A549 (cell line): ENCODE data around the gene CORO2A. TPM values are rescaled to one million over a fixed set of nuclear protein-coding genes. Genes with fewer than 3 reads are reported as not detected.

Experiments used
- ATAC-seq, 2 experiments: fragments of 200-7000 bp in 1 of 2; fragments of >200 bp in 1 of 2; cut with Nextera tagmentation in 1 of 2; cut with Tn5 transposase in 1 of 2; 3 replicates each; pipeline versions ENCODE4 v1.8.0 to v1.9.1; 2018 to 2020; ENCODE audit warnings: mild to moderate bottlenecking in 1 of 2, moderate library complexity in 1 of 2
- CTCF ChIA-PET: fragments of 300-600 bp; sonication (Branson Sonifier 250); formaldehyde crosslinking; extraction: SDS; loops from one replicate; lab custom pipeline; 2021; ENCODE audit warnings: antibody characterized with exemption, inconsistent platforms; lab: Yijun Ruan, JAX
- POLR2A ChIA-PET: fragments of 350-600 bp; formaldehyde crosslinking; extraction: SDS; loops from one replicate; lab custom pipeline; 2021; ENCODE audit warnings: antibody characterized with exemption, inconsistent platforms; lab: Yijun Ruan, JAX
- DNase-seq, 2 experiments: peaks; one replicate each; pipeline versions ENCODE4 v3.0.0 to v3.0.0-alpha.2; 2011 to 2016; ENCODE audit warnings: low read depth in 1 of 2, low spot score in 1 of 2
- FAIRE-seq: peaks from 2 replicates; lab custom pipeline; 2011; peaks lifted over from hg19 to GRCh38; lab: Jason Lieb, UNC
- H3K27ac ChIP-seq, 2 experiments: fragments of >200 bp; sonication (Bioruptor Twin); formaldehyde crosslinking; 3 replicates each; pipeline ENCODE4 v1.5.1; 2016 to 2017
- H3K4me1 ChIP-seq: fragments of >200 bp; sonication (Bioruptor Twin); formaldehyde crosslinking; 3 replicates; pipeline ENCODE4 v1.6.1; 2016
- H3K4me2 ChIP-seq: fragments of >200 bp; sonication (Bioruptor Twin); formaldehyde crosslinking; 3 replicates; pipeline ENCODE4 v1.6.1; 2016
- H3K4me3 ChIP-seq: fragments of >200 bp; sonication (Bioruptor Twin); formaldehyde crosslinking; 3 replicates; pipeline ENCODE4 v1.5.1; 2016
- H3K9me3 ChIP-seq: fragments of >200 bp; sonication (Bioruptor Twin); formaldehyde crosslinking; 3 replicates; pipeline ENCODE4 v1.6.1; 2016
- CHD2 ChIP-seq: fragments of 150-350 bp; IDR thresholded peaks from 2 replicates; pipeline ENCODE4 v1.6.1; 2014; ENCODE audit warnings: low read length; ENCODE audit not compliant: partially characterized antibody
- CTCF ChIP-seq: fragments of >200 bp; sonication (Bioruptor Twin); formaldehyde crosslinking; IDR thresholded peaks from 3 replicates; pipeline ENCODE4 v1.5.1; 2016
- EHF ChIP-seq: fragments of 250-450 bp; sonication (Bioruptor Pico); IDR thresholded peaks from 2 replicates; pipeline ENCODE4 v1.5.0; 2020; ENCODE audit warnings: mild to moderate bottlenecking
- EHMT2 ChIP-seq: fragments of 200-600 bp; sonication (generic); IDR thresholded peaks from 2 replicates; pipeline ENCODE4 v1.6.1; 2016; ENCODE audit warnings: antibody characterized with exemption, low read depth, mild to moderate bottlenecking, moderate library complexity
- ELK1 ChIP-seq: fragments of 150-350 bp; IDR thresholded peaks from 2 replicates; pipeline ENCODE4 v1.6.1; 2014; ENCODE audit warnings: low read depth, mild to moderate bottlenecking, low read length
- HES2 ChIP-seq: fragments of >200 bp; sonication (Bioruptor Twin); formaldehyde crosslinking; IDR thresholded peaks from 2 replicates; pipeline ENCODE4 v1.6.1; 2016
- HEYL ChIP-seq: fragments of 250-450 bp; sonication (Bioruptor Pico); IDR thresholded peaks from 2 replicates; pipeline ENCODE4 v1.8.0; 2021; ENCODE audit warnings: mild to moderate bottlenecking, moderate library complexity
- HOXB5 ChIP-seq: fragments of 250-450 bp; sonication (Bioruptor Pico); IDR thresholded peaks from 2 replicates; pipeline ENCODE4 v1.5.0; 2020; ENCODE audit warnings: mild to moderate bottlenecking, moderate library complexity
- JUN ChIP-seq, 2 experiments: fragments of >200 bp; sonication (Bioruptor Twin); formaldehyde crosslinking; IDR thresholded peaks; 2 replicates in 1 of 2; 3 replicates in 1 of 2; pipeline ENCODE4 v1.6.1; 2016 to 2017
- KDM1A ChIP-seq: fragments of 200-600 bp; sonication (generic); IDR thresholded peaks from 2 replicates; pipeline ENCODE4 v1.6.1; 2016; ENCODE audit warnings: low read depth, mild to moderate bottlenecking
- KDM5A ChIP-seq: fragments of 200-600 bp; sonication (generic); IDR thresholded peaks from 2 replicates; pipeline ENCODE4 v1.6.1; 2016; ENCODE audit warnings: antibody characterized with exemption, mild to moderate bottlenecking
- MAFK ChIP-seq: fragments of 450-650 bp; IDR thresholded peaks from 2 replicates; pipeline ENCODE4 v1.6.1; 2014; ENCODE audit not compliant: partially characterized antibody
- MYC ChIP-seq: IDR thresholded peaks from 2 replicates; pipeline ENCODE4 v1.6.1; 2012; ENCODE audit warnings: mild to moderate bottlenecking, inconsistent platforms, low read length, improper control_type of control experiment, borderline replicate concordance
- NFE2L2 ChIP-seq: fragments of 150-350 bp; conservative IDR thresholded peaks from 2 replicates; pipeline ENCODE4 v1.6.1; 2014; ENCODE audit warnings: low read length
- PBX3 ChIP-seq: IDR thresholded peaks from 2 replicates; pipeline ENCODE4 v1.6.1; 2012
- RAD21 ChIP-seq, 2 experiments: fragments of >200 bp in 1 of 2; sonication (Bioruptor Twin) in 1 of 2; formaldehyde crosslinking in 1 of 2; IDR thresholded peaks in 1 of 2; conservative IDR thresholded peaks in 1 of 2; 2 replicates in 1 of 2; 3 replicates in 1 of 2; pipeline ENCODE4 v1.6.1; 2012 to 2018; ENCODE audit warnings: inconsistent platforms in 1 of 2
- RARB ChIP-seq: fragments of 250-450 bp; sonication (Bioruptor Pico); IDR thresholded peaks from 2 replicates; pipeline ENCODE4 v1.8.0; 2021; ENCODE audit warnings: mild to moderate bottlenecking, moderate library complexity
- RCOR1 ChIP-seq: fragments of 150-350 bp; IDR thresholded peaks from 2 replicates; pipeline ENCODE4 v1.6.1; 2014; ENCODE audit warnings: antibody characterized with exemption, low read length, low read depth
- SMC3 ChIP-seq: fragments of >200 bp; sonication (Bioruptor Twin); formaldehyde crosslinking; IDR thresholded peaks from 3 replicates; pipeline ENCODE4 v1.6.1; 2018; ENCODE audit warnings: inconsistent platforms
- TP53 ChIP-seq: fragments of 250-450 bp; sonication (Bioruptor Pico); IDR thresholded peaks from 2 replicates; pipeline ENCODE4 v1.5.0; 2021; ENCODE audit warnings: mild to moderate bottlenecking, moderate library complexity
- ZC3H11A ChIP-seq: fragments of 450-650 bp; IDR thresholded peaks from 2 replicates; pipeline ENCODE4 v1.6.1; 2014; ENCODE audit warnings: antibody characterized with exemption, mild to moderate bottlenecking
- ZFP36 ChIP-seq: fragments of 450-650 bp; IDR thresholded peaks from 2 replicates; pipeline ENCODE4 v1.6.1; 2014; ENCODE audit warnings: borderline replicate concordance; ENCODE audit not compliant: partially characterized antibody
- WGBS: methylation state at CpG from one replicate; pipeline ENCODE4 v1.1.6; 2017; ENCODE audit errors: missing lambda C conversion rate; 5-methylcytosine and 5-hydroxymethylcytosine counted together
- polyA plus RNA-seq, 4 experiments: library from polyadenylated mRNA; depleted of rRNA in 3 of 4; stranded (reverse); fragments of >200 nt; fragmentation: RNase III in 1 of 4; extraction: RNeasy Plus Mini Kit Qiagen cat#74134 plus additional on column Dnase treatment in 1 of 4; gene quantifications; 2 replicates in 3 of 4; 3 replicates in 1 of 4; pipeline ENCODE4 v1.2.3, GENCODE V29; 2011 to 2017

The CORO2A gene
- polyA plus RNA-seq, 2 of the 4 experiments (the other 2 are of a cell fraction): 0.49 to 2.0 TPM

- TF ChIP-seq TP53 (CRISPR knock-in tag) (no peak), JUN (IDR thresholded peaks at IDR 0.05) (no peak)
Observed at GRCh38 chr9:98202252-98202651, 9.8 kb upstream of the CORO2A start (continued).

GRCh38 chr9:98201749-98202148 lies 9.3 kb upstream of the CORO2A start:
- Histone ChIP-seq H3K4me1 (peaks cover 3% of the 10 kb centered on the region; the same call in 1 of the 3 replicates), H3K27ac (no peak overlapping the region), H3K4me2 (no peak overlapping the region), H3K9me3 (no peaks in the 10 kb centered on the region), H3K4me3 (no peak overlapping the region)
- ChIA-PET POLR2A (interaction anchor here (0.6 kb wide), 1 partner anchor 55 kb away, joined by 5 read pairs; no protein-coding TSS in a partner anchor), CTCF (interaction anchor here (0.5 to 3.9 kb wide), 10 partner anchors 12 to 216 kb away, joined by 3 to 34 read pairs (median 3); partner anchors contain the start of gene TBC1D2)
- WGBS: 73% methylated on average over 6 of the region's 7 CpGs
- no peak for ATAC-seq
- FAIRE-seq: no peak
- no peak for DNase-seq
- TF ChIP-seq HEYL (CRISPR knock-in tag) (no peak), TP53 (CRISPR knock-in tag) (no peak)

GRCh38 chr9:98201102-98201501 lies 8.7 kb upstream of the CORO2A start:
- 63% methylated on average over 6 of the region's 6 CpGs for WGBS
- Histone ChIP-seq H3K4me2 (no peak overlapping the region), H3K4me1 (peaks cover 3% of the 10 kb centered on the region; the same call in 1 of the 3 replicates), H3K9me3 (no peaks in the 10 kb centered on the region), H3K4me3 (no peak overlapping the region), H3K27ac (no peak overlapping the region)
- ATAC-seq (no peak), DNase-seq (no peak), FAIRE-seq (no peak)
- POLR2A ChIA-PET: no interaction called here
- TF ChIP-seq MAFK: no peak
- no peak for TF ChIP-seq HOXB5 (CRISPR knock-in tag)
- TF ChIP-seq ELK1: no peak
- no peak for TF ChIP-seq SMC3
- no peak for TF ChIP-seq KDM5A
- TF ChIP-seq PBX3: no peak
- TF ChIP-seq CTCF: no peak
- TF ChIP-seq EHF: no peak
- no peak for TF ChIP-seq ZFP36
- TF ChIP-seq MYC: no peak
- TF ChIP-seq CHD2: no peak
- TF ChIP-seq EHMT2: no peak
- TF ChIP-seq HES2: no peak
- no peak for TF ChIP-seq RCOR1
- TF ChIP-seq RARB (CRISPR knock-in tag): no peak
- TF ChIP-seq KDM1A: no peak
- TF ChIP-seq ZC3H11A: no peak
- TF ChIP-seq NFE2L2: no peak
- no peak for TF ChIP-seq RAD21 (conservative IDR thresholded peaks at IDR 0.05 in 1 of 2, IDR thresholded peaks at IDR 0.05 in 1 of 2)
- CTCF ChIA-PET: interaction anchor here (0.6 to 3.9 kb wide), 8 partner anchors 11 to 127 kb away, joined by 3 to 34 read pairs (median 4); partner anchors contain the start of gene TBC1D2
